Endothelial cell of umbilical vein (primary cell): ENCODE measurements around the gene SLC39A9. TPM values are rescaled to one million over a fixed set of nuclear protein-coding genes. Genes with fewer than 3 reads are reported as not detected.

Experiments
- BruUV-seq: library from RNA; stranded (reverse); fragments of 400-500 nt; replicated peaks from 2 replicates; lab custom pipeline; 2021; lab: Mats Ljungman, UMichigan
- CTCF ChIA-PET: fragments of 300-600, 350-600 bp; sonication (Branson Sonifier 250); formaldehyde crosslinking; loops from one replicate; lab custom pipeline; 2021; ENCODE audit warnings: antibody characterized with exemption, inconsistent platforms; lab: Charles Lee
- POLR2A ChIA-PET: fragments of 300-600, 350-600 bp; sonication (Branson Sonifier 250); formaldehyde crosslinking; loops from one replicate; lab custom pipeline; 2021; ENCODE audit warnings: antibody characterized with exemption, inconsistent platforms; lab: Charles Lee
- DNase-seq: peaks from one replicate; pipeline ENCODE4 v3.0.0-alpha.2; 2011; ENCODE audit warnings: low read depth, low spot score
- FAIRE-seq: peaks from 2 replicates; lab custom pipeline; 2011; peaks lifted over from hg19 to GRCh38; lab: Jason Lieb, UNC
- H2AFZ ChIP-seq: 2 replicates; pipeline ENCODE4 v1.6.0; 2012; ENCODE audit warnings: low read depth, low read length, control low read depth, inconsistent platforms
- H3K27ac ChIP-seq: 2 replicates; pipeline ENCODE4 v1.5.1; 2011; ENCODE audit warnings: low read depth, mild to moderate bottlenecking, control low read depth, low read length, moderate library complexity; ENCODE audit not compliant: insufficient read depth
- H3K27me3 ChIP-seq, 2 experiments: 2 replicates each; pipeline versions ENCODE4 v1.6.0 to v1.6.1; 2011; ENCODE audit warnings: low read length in 2 of 2, mixed read lengths in 1 of 2; ENCODE audit not compliant: control insufficient read depth in 2 of 2, insufficient read depth in 2 of 2
- H3K36me3 ChIP-seq, 2 experiments: 2 replicates in 1 of 2; 3 replicates in 1 of 2; pipeline ENCODE4 v1.5.1; 2011; ENCODE audit warnings: low read length in 2 of 2, mild to moderate bottlenecking in 1 of 2, moderate library complexity in 1 of 2; ENCODE audit not compliant: control insufficient read depth in 2 of 2, insufficient read depth in 2 of 2; ENCODE audit errors: extremely low read depth in 1 of 2
- H3K4me1 ChIP-seq: 3 replicates; pipeline ENCODE4 v1.5.1; 2011; ENCODE audit warnings: mild to moderate bottlenecking, low read length; ENCODE audit not compliant: control insufficient read depth, insufficient read depth; ENCODE audit errors: extremely low read depth
- H3K4me2 ChIP-seq: 2 replicates; pipeline ENCODE4 v1.6.1; 2011; ENCODE audit warnings: low read length, control low read depth, mixed read lengths; ENCODE audit not compliant: insufficient read depth
- H3K4me3 ChIP-seq, 3 experiments: fragments of 200-600 bp in 1 of 3; sonication (generic), shearing (Covaris generic) in 1 of 3; replicated peaks in 1 of 3; 2 replicates each; pipeline ENCODE4 v1.5.1; 2011 to 2016; ENCODE audit warnings: control low read depth in 3 of 3, low read length in 3 of 3, mild to moderate bottlenecking in 2 of 3, inconsistent platforms in 1 of 3, low read depth in 1 of 3, moderate library complexity in 1 of 3; ENCODE audit not compliant: insufficient read depth in 1 of 3
- H3K79me2 ChIP-seq: 2 replicates; pipeline ENCODE4 v1.6.0; 2012; ENCODE audit warnings: low read length, inconsistent platforms; ENCODE audit not compliant: control insufficient read depth, insufficient read depth
- H3K9ac ChIP-seq: replicated peaks from 2 replicates; pipeline ENCODE3; 2011; ENCODE audit warnings: low read length, control low read depth; ENCODE audit not compliant: insufficient read depth; ENCODE audit errors: extremely low read depth
- H3K9me1 ChIP-seq: replicated peaks from 3 replicates; pipeline ENCODE4 v1.6.0; 2011; ENCODE audit warnings: mild to moderate bottlenecking, low read length; ENCODE audit not compliant: control insufficient read depth, insufficient read depth; ENCODE audit errors: extremely low read depth
- H3K9me3 ChIP-seq: replicated peaks from 2 replicates; pipeline ENCODE4 v1.5.1; 2012; ENCODE audit warnings: low read length, inconsistent platforms; ENCODE audit not compliant: control insufficient read depth, insufficient read depth
- H4K20me1 ChIP-seq: replicated peaks from 2 replicates; pipeline ENCODE3; 2011; ENCODE audit warnings: mild to moderate bottlenecking, low read length; ENCODE audit not compliant: control insufficient read depth, insufficient read depth; ENCODE audit errors: extremely low read depth
- EZH2 ChIP-seq: IDR thresholded peaks from 2 replicates; pipeline ENCODE4 v1.6.1; 2012; ENCODE audit warnings: borderline replicate concordance, low read depth, mild to moderate bottlenecking, moderate library complexity, low read length, inconsistent platforms; ENCODE audit not compliant: severe bottlenecking
- FOS ChIP-seq: IDR thresholded peaks from 2 replicates; pipeline ENCODE4 v1.6.1; 2011; ENCODE audit warnings: mild to moderate bottlenecking, low read length, moderate library complexity, borderline replicate concordance; ENCODE audit not compliant: insufficient read depth
- GATA2 ChIP-seq: IDR thresholded peaks from 2 replicates; pipeline ENCODE4 v1.7.0; 2011; ENCODE audit warnings: low read depth, mild to moderate bottlenecking, moderate library complexity, mixed read lengths, low read length; ENCODE audit not compliant: insufficient read length, insufficient read depth
- JUN ChIP-seq: IDR thresholded peaks from 2 replicates; pipeline ENCODE4 v1.6.1; 2011; ENCODE audit warnings: borderline replicate concordance, low read depth; ENCODE audit not compliant: insufficient read length, insufficient read depth
- MYC ChIP-seq: IDR thresholded peaks from one replicate; pipeline ENCODE4 v1.6.1; 2011; ENCODE audit warnings: mild to moderate bottlenecking, low read depth, low read length
- POLR2A ChIP-seq: IDR thresholded peaks from 2 replicates; pipeline ENCODE4 v1.6.1; 2012; ENCODE audit warnings: low read depth, mild to moderate bottlenecking, control low read depth, low read length
- POLR2AphosphoS5 ChIP-seq: IDR thresholded peaks from 2 replicates; pipeline ENCODE4 v1.6.1; 2012; ENCODE audit warnings: low read depth, mild to moderate bottlenecking, control low read depth, low read length, moderate library complexity; ENCODE audit not compliant: insufficient read depth
- dilution Hi-C: fragments of 300-500 bp; cut with MboI; formaldehyde crosslinking; loops from one replicate; pipeline ENCODE4 v1.15.0; 2019; ENCODE audit warnings: low sequenced_read_pairs; ENCODE audit not compliant: extremely low pct_ligation_motif_present
- intact Hi-C: fragments of 100-400 bp; cut with micrococcal nuclease; formaldehyde crosslinking; loops from one replicate; pipeline ENCODE4 v1.10.0; 2022
- polyA plus RNA-seq, 4 experiments: library from polyadenylated mRNA; depleted of rRNA in 3 of 4; stranded (reverse) in 3 of 4; unstranded in 1 of 4; fragments of >200 nt; gene quantifications; 2 replicates each; pipeline versions ENCODE4 v1.2.1 to v1.2.3, GENCODE V29; 2011 to 2012; ENCODE audit warnings: missing spikeins in 1 of 4
- total RNA-seq: library from RNA; stranded (reverse); gene quantifications from 2 replicates; pipeline ENCODE4 v1.2.3, GENCODE V29; 2021
- TF ChIP-seq, protein P1 (sequence below), 2 donors: IDR thresholded peaks; 1 replicate in 1 of 2; 2 replicates in 1 of 2; pipeline ENCODE4 v1.5.1; 2011; ENCODE audit warnings: low read length in 2 of 2, mild to moderate bottlenecking in 2 of 2, moderate library complexity in 2 of 2, control low read depth in 1 of 2, inconsistent platforms in 1 of 2, low read depth in 1 of 2; ENCODE audit not compliant: insufficient read depth in 1 of 2; ENCODE audit errors: extremely low read depth in 1 of 2
- TF ChIP-seq, protein P2 (sequence below): IDR thresholded peaks from 2 replicates; pipeline ENCODE4 v1.6.1; 2011; ENCODE audit not compliant: insufficient read depth, insufficient read length

Gene SLC39A9
- total and polyA plus RNA-seq, 2 donors (not counting 3 experiments of a cell fraction or from before 2014, with no cell fraction given), result 39.8 to 55.2 TPM

DNA sequence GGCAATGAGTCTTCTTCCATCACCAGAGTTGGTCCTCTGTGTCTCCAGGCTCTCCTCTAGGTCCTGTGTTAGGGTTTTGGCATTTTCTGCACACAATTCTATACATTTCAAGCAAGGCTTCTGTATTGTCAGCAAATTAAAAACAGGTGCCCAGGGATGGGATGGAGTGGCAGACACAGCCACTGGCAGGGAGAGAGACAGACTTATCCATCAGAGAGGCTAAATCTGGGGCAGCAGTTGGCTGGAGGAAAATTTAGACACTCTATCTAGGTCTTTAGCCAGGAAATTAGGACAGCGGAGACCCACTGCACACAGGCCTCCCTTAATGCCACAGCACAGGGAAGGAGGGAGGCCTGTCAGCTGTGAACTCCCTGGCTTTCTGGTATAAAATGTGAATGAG lies 106.3 kb downstream of the SLC39A9 start:
- Histone ChIP-seq H3K9me3 (no peaks in the 10 kb centered on the region), H3K27ac (no peak overlapping the region), H3K4me3 (no peak overlapping the region), H3K9ac (no peak overlapping the region), H3K4me1 (no peaks in the 10 kb centered on the region), H4K20me1 (no peaks in the 10 kb centered on the region), H3K27me3 (peaks cover 3 to 5% of the 10 kb centered on the region in 2 experiments), H3K4me2 (no peak overlapping the region), H2AFZ (no peak overlapping the region), H3K9me1 (no peaks in the 10 kb centered on the region), H3K79me2 (no peaks in the 10 kb centered on the region), H3K36me3 (no peaks in the 10 kb centered on the region)
- FAIRE-seq (no peak), DNase-seq (no peak)
- no TSS peak for BruUV-seq
- TF ChIP-seq EZH2, result no peak
- TF ChIP-seq, protein P1, sequence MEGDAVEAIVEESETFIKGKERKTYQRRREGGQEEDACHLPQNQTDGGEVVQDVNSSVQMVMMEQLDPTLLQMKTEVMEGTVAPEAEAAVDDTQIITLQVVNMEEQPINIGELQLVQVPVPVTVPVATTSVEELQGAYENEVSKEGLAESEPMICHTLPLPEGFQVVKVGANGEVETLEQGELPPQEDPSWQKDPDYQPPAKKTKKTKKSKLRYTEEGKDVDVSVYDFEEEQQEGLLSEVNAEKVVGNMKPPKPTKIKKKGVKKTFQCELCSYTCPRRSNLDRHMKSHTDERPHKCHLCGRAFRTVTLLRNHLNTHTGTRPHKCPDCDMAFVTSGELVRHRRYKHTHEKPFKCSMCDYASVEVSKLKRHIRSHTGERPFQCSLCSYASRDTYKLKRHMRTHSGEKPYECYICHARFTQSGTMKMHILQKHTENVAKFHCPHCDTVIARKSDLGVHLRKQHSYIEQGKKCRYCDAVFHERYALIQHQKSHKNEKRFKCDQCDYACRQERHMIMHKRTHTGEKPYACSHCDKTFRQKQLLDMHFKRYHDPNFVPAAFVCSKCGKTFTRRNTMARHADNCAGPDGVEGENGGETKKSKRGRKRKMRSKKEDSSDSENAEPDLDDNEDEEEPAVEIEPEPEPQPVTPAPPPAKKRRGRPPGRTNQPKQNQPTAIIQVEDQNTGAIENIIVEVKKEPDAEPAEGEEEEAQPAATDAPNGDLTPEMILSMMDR (IDR thresholded peaks at IDR 0.05; ENCODE audit: extremely low read depth in 1 of 2, insufficient read depth in 1 of 2, low read depth in 1 of 2, low read length in 2 of 2), result no peak
- no peak for TF ChIP-seq JUN
- TF ChIP-seq POLR2AphosphoS5, result no peak
- TF ChIP-seq MYC, result no peak
- TF ChIP-seq POLR2A, result no peak
- TF ChIP-seq, protein P2, sequence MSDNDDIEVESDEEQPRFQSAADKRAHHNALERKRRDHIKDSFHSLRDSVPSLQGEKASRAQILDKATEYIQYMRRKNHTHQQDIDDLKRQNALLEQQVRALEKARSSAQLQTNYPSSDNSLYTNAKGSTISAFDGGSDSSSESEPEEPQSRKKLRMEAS, result no peak
- no peak for TF ChIP-seq GATA2
- no peak for TF ChIP-seq FOS
- CTCF ChIA-PET, result interaction anchor here (2.1 kb wide), 1 partner anchor 11 kb away, joined by 10 read pairs; no protein-coding TSS in a partner anchor
- POLR2A ChIA-PET, result no interaction called here
- intact Hi-C loops (no loop called here), dilution Hi-C loops (no loop called here)
